Stimulated activated naive B cell treated with anti-CD40 and anti-IgM and Interleukin-4, amounts not matched to agents 10 μg/mL and 1 μg/mL and 100 μg/mL, for 72 hours (primary cell): ENCODE results near the gene CRYBG1.

Source experiments
- ATAC-seq, 2 donors: fragments of 150-1000 bp; cut with Tn5 transposase; replicated peaks; 2 replicates each; pipeline ENCODE4 v1.10.0; 2021; ENCODE audit warnings: moderate library complexity in 1 of 2
- DNase-seq: peaks from one replicate; pipeline ENCODE4 v3.0.0; 2021
- H3K27ac Mint-ChIP-seq: one replicate; pipeline ENCODE4 v1.8.0; 2022; ENCODE audit warnings: mild to moderate bottlenecking, mixed read lengths
- H3K27me3 Mint-ChIP-seq, 2 donors: one replicate each; pipeline ENCODE4 v1.8.0; 2022; ENCODE audit warnings: mixed read lengths in 2 of 2
- H3K36me3 Mint-ChIP-seq, 2 donors: one replicate each; pipeline ENCODE4 v1.8.0; 2022; ENCODE audit warnings: mixed read lengths in 2 of 2, mild to moderate bottlenecking in 1 of 2
- H3K4me1 Mint-ChIP-seq, 2 donors: one replicate each; pipeline ENCODE4 v1.8.0; 2022; ENCODE audit warnings: mixed read lengths in 2 of 2, mild to moderate bottlenecking in 1 of 2
- H3K4me3 Mint-ChIP-seq, 2 donors: one replicate each; pipeline ENCODE4 v1.8.0; 2022; ENCODE audit warnings: mild to moderate bottlenecking in 2 of 2, mixed read lengths in 2 of 2, moderate library complexity in 1 of 2
- H3K9me3 Mint-ChIP-seq, 2 donors: one replicate each; pipeline ENCODE4 v1.8.0; 2022; ENCODE audit warnings: mixed read lengths in 2 of 2, mild to moderate bottlenecking in 1 of 2

CRYBG1 gene, protein sequence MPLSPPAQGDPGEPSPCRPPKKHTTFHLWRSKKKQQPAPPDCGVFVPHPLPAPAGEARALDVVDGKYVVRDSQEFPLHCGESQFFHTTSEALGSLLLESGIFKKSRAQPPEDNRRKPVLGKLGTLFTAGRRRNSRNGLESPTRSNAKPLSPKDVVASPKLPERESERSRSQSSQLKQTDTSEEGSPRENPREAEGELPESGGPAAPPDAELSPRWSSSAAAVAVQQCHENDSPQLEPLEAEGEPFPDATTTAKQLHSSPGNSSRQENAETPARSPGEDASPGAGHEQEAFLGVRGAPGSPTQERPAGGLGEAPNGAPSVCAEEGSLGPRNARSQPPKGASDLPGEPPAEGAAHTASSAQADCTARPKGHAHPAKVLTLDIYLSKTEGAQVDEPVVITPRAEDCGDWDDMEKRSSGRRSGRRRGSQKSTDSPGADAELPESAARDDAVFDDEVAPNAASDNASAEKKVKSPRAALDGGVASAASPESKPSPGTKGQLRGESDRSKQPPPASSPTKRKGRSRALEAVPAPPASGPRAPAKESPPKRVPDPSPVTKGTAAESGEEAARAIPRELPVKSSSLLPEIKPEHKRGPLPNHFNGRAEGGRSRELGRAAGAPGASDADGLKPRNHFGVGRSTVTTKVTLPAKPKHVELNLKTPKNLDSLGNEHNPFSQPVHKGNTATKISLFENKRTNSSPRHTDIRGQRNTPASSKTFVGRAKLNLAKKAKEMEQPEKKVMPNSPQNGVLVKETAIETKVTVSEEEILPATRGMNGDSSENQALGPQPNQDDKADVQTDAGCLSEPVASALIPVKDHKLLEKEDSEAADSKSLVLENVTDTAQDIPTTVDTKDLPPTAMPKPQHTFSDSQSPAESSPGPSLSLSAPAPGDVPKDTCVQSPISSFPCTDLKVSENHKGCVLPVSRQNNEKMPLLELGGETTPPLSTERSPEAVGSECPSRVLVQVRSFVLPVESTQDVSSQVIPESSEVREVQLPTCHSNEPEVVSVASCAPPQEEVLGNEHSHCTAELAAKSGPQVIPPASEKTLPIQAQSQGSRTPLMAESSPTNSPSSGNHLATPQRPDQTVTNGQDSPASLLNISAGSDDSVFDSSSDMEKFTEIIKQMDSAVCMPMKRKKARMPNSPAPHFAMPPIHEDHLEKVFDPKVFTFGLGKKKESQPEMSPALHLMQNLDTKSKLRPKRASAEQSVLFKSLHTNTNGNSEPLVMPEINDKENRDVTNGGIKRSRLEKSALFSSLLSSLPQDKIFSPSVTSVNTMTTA (N-terminal part only)

DNA sequence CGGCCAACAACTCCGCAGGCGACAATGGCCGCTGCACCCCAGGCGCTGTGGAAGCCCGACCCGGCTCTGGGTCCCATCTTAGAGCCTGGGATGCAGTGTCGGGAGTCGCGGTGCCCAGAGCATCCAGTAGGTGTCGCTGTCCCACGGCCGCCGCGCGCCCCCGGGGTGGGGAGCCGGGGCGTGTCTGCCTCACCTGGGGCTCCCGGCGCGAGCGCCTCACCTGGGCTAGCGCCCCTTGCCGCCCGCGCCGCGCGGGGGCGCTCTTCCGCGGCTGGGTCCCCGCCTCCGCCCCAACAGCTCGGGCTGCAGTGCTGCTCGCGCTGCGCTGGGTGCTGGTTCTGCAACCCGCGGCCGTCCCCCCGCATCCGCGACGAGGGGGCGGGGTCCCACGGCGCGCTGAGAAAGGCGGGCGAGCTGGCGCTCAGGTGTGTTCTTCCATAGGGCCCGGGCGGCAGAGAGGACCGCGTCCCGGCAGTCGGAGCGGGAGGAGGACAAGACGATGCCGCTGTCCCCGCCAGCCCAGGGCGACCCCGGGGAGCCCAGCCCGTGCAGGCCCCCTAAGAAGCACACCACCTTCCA, at the start of gene CRYBG1:
TSS of gene CRYBG1 (plus strand) at position 308 of the 579 bp plus-strand sequence. CDS start at position 500, 192 bp downstream.
- ATAC-seq (peak; percentile 78 to 83), DNase-seq (peak; percentile 33)
- no peaks in the 10 kb centered on the region for H3K9me3 Mint-ChIP-seq
- peak within 1 kb of the TSS; percentile 87 for H3K4me3 Mint-ChIP-seq
- peaks cover 37 to 45% of the 10 kb centered on the region in 2 donors for H3K27me3 Mint-ChIP-seq
- H3K27ac Mint-ChIP-seq = peak within 1 kb of the TSS; percentile 83
- H3K36me3 Mint-ChIP-seq = no peaks in the 10 kb centered on the region
- H3K4me1 Mint-ChIP-seq = peaks cover 8 to 13% of the 10 kb centered on the region in 2 donors

DNA sequence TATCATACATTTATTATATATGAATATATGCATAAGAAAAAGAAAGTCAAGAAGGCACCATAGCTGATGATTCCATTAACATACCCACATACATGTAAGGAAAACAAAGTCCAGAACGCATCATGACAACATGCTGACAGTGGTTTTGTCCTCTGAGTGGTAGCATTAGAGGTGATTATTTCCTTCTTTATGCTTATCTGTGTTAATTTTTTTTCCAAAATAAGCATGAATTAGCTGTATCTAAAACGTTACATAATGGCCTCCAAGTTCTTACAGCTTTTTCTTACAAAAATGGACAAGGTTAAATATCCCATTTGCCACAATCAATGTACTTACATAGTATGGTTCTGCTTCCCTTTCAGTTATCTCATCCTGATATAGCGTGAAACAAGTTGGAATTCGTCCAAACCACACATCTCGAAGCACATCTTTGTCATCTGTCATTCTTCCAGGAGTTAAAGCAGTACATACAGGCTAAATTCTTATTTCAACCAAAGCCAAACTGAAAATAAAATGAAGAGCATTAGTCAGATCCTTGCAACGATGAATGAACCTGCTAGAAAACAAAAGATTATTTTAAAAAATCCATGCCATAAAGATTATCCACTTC, 44.6 kb upstream of the CRYBG1 start:
- Mint-ChIP-seq H3K4me3 (no peak overlapping the region), H3K27me3 (no peaks in the 10 kb centered on the region), H3K4me1 (peaks cover 35 to 50% of the 10 kb centered on the region in 2 donors), H3K9me3 (no peaks in the 10 kb centered on the region), H3K27ac (no peak overlapping the region), H3K36me3 (peaks cover 24 to 31% of the 10 kb centered on the region in 2 donors)
- ATAC-seq (no peak), DNase-seq (no peak)

DNA sequence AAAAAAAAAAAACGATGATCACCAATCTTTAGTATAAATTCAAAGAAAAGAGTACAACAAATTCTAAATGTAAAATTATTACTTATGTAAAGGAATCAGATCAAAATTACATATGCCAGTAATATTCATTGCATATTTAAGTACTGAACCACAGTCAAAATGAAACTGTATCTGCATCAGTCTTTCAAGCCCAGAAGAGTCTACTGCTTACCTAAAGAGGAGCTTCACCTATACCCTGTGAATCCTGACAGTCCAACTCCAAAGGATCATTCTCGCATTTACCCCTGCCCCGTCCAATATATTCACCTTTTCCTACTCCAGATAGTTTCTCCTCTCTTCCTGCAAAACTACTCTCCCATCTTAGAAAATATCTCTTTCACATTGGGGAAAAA, 44.1 kb upstream of the CRYBG1 start:
- Mint-ChIP-seq H3K36me3 (peaks cover 20 to 26% of the 10 kb centered on the region in 2 donors), H3K27me3 (no peaks in the 10 kb centered on the region), H3K9me3 (no peaks in the 10 kb centered on the region), H3K4me3 (no peak overlapping the region), H3K4me1 (peaks cover 32 to 53% of the 10 kb centered on the region in 2 donors), H3K27ac (peak overlapping the region; percentile 0)
- DNase-seq (no peak), ATAC-seq (peak in 1 of 2 donors; percentile 33)

DNA sequence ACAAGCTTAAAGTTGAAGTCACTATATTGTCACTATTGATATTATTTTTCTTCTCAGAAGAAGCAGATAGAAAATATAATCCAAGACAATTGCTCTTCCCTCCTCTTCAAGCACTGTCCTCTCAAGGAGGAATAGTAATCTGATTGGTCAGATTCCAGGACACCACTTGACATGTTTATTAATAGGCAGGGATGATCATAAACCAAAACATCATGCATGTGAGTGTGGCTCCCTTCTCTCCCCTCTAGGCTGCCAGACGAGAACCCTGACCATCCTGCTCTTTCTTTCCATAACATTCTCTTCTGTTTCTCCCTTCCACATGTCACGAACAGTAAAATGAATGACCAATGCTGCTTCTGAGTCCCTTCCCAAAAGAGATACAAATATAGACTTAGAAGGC, 42.5 kb upstream of the CRYBG1 start:
- no peaks in the 10 kb centered on the region for H3K27me3 Mint-ChIP-seq
- no peaks in the 10 kb centered on the region for H3K9me3 Mint-ChIP-seq
- no peak overlapping the region for H3K4me3 Mint-ChIP-seq
- H3K36me3 Mint-ChIP-seq = peaks cover 6 to 19% of the 10 kb centered on the region in 2 donors
- DNase-seq (no peak), ATAC-seq (no peak)
- H3K4me1 Mint-ChIP-seq = peaks cover 30 to 54% of the 10 kb centered on the region in 2 donors
- H3K27ac Mint-ChIP-seq = no peak overlapping the region

DNA sequence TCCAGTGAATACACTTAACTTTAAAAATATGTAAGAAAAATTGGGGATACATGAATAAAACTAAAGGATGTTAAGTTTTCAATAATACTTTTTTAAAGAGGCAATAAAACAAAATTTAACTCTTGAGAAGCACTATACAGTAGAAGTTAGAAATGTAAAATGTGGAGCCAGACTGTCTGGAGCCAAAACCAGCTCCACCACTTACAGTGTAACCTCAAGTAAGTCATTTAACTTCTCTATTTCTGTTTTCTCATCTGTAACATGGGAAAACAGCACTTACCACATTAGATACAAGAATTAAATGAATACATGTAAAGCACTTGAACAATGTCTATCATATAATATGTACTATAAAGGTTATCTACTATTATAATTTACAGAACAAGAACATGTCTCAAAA, 41.7 kb upstream of the CRYBG1 start:
- H3K4me1 Mint-ChIP-seq = peaks cover 33 to 58% of the 10 kb centered on the region in 2 donors

DNA sequence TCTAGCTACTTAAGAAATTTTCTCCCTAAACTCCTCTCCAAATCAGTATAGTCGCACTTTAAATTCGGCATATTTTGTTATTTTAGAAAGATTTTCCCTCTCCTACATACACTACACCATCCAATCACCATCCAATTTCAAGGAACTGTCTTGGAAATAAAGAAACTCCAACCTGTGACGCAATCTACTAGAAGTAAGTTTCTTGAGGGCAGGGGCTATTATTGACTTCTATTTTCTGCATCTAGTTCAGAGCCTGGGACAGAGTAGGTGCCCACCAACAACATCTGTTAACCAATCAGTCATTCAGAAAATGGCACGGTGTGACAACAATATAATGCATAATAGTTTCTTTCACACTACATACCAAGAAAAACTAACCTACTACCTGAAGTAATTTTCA, 38.6 kb upstream of the CRYBG1 start:
- Mint-ChIP-seq H3K27me3 (no peaks in the 10 kb centered on the region), H3K4me3 (no peak overlapping the region), H3K9me3 (no peaks in the 10 kb centered on the region), H3K27ac (no peak overlapping the region), H3K4me1 (peaks cover 34 to 57% of the 10 kb centered on the region in 2 donors), H3K36me3 (peaks cover 5 to 9% of the 10 kb centered on the region in 2 donors)
- DNase-seq = no peak
- no peak for ATAC-seq

More for the DNA sequence above, 41.7 kb upstream of the CRYBG1 start:
- DNase-seq (no peak), ATAC-seq (no peak)
- no peak overlapping the region for H3K27ac Mint-ChIP-seq
- no peak overlapping the region for H3K4me3 Mint-ChIP-seq
- peaks cover 6 to 15% of the 10 kb centered on the region in 2 donors for H3K36me3 Mint-ChIP-seq
- H3K9me3 Mint-ChIP-seq = no peaks in the 10 kb centered on the region
- no peaks in the 10 kb centered on the region for H3K27me3 Mint-ChIP-seq

DNA sequence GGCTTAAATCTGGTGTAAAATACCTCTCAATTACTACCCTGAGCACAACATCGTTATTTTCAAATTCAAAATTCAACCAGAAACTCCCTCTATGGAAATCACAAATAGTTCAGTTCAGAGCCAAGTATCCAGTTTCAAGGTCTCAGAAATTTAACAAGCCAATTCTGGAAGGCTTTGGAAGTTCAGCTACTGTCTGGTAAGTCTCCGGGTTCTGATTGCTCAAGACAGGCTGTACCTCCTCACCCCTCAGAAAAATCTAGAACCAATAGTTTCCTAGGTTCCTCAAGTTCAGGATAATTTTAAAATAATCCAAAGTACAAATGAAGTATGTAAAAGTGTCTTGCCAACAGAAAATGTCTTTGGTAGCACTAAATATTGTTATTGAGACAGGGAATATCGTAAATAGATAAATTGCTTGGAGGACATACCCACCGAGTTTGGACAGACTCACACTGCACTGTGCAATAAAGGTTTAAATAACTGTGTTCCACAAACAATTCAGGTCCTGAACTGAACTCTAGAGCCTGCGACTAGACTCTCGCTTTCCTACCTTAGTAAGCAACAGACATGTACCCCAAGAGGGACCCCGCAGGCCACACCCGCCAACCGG, 35.7 kb upstream of the CRYBG1 start:
- ATAC-seq = no peak
- H3K27me3 Mint-ChIP-seq = peaks cover 9 to 11% of the 10 kb centered on the region in 2 donors
- H3K27ac Mint-ChIP-seq = peak overlapping the region; percentile 99
- peaks cover 3 to 9% of the 10 kb centered on the region in 2 donors for H3K36me3 Mint-ChIP-seq
- peak overlapping the region; percentile 93 to 99 for H3K4me3 Mint-ChIP-seq
- no peaks in the 10 kb centered on the region for H3K9me3 Mint-ChIP-seq
- DNase-seq = no peak
- peaks cover 26 to 44% of the 10 kb centered on the region in 2 donors for H3K4me1 Mint-ChIP-seq

DNA sequence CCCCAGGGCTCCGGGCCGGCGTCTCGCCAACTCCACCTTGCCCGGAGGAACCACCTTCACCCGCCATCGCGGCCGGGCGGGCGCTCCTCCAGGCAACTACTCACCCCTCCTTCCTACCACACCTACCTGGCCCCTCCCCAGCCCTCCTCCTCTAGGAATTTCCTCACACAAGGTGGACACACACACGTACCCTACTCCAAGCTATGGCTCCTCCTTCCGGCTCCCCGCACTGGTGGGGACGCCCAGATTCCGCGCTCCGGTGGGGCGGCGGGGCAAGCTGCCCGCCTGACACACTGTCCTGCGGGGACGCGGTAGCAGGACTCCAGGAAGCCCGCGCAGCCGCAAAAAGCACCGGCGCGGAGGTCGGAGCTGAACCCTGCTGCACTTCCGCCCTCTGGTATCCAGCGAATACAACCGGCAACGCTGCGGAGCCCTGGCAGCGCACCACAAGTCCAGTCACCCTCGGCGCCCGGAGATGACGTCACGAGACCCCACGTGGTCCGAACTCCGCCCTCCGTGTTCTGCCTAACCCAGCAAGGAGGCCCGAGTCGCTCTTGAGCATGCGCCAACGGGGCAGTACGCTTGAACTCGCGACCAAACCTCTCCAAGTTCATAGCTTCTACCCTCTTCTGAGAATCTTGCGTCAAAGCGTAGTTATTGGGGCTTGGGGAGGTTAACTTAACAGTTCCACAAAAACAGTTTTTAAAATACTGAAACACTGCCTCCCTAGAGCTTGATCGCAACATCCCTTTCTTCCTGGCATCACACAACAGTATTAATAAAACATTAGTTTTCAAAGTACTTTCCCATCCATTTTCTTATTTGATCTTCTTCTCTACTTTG, 35.0 kb upstream of the CRYBG1 start, which contains the start of gene ATG5:
TSS of gene ATG5 (minus strand) at position 425 of the 843 bp plus-strand sequence. CDS start 9,552 bp downstream, outside the sequence.
- no peaks in the 10 kb centered on the region for H3K9me3 Mint-ChIP-seq
- peaks cover 24 to 38% of the 10 kb centered on the region in 2 donors for H3K4me1 Mint-ChIP-seq
- H3K27ac Mint-ChIP-seq = peak within 1 kb of the TSS; percentile 99
- peaks cover 13 to 16% of the 10 kb centered on the region in 2 donors for H3K27me3 Mint-ChIP-seq
- H3K36me3 Mint-ChIP-seq = peaks cover 3 to 9% of the 10 kb centered on the region in 2 donors
- DNase-seq (peak; percentile 100), ATAC-seq (peak; percentile 96)
- peak within 1 kb of the TSS; percentile 93 to 99 for H3K4me3 Mint-ChIP-seq

DNA sequence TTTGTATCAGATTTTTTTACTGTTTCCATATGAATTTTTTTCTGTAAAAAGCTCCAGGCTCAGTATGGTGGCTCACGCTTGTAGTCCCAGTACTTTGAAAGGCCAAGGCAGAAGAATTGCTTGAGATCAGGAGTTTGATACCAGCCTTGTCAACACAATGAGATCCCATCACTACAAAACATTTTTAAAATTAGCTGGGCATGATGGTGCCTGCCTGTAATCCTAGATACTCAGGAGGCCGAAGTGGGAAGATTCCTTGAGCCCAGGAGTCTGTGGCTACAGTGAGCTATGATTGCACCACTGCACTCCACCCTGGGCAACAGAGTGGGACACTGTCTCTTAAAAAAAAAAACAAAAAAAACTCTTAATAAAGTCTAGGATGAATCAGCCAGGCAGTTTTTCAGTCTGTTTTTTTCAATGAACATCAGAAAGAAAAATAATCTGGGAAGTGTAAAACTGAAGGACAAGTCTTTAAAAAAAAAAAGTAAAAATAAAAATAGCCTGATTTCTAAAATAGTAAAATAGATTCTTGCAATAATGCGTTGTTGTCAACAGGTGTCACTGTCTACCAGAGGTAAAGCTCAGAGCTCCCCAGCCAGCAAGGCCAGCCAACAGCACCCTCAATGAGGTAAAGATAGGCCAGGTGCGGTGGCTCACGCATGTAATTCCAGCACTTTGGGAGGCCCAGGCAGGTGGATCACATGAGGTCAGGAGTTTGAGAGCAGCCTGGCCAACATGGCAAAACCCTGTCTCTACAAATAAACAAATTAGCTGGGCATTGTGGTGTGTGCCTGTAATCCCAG, 25.7 kb upstream of the CRYBG1 start:
- ATAC-seq (peak; percentile 84 to 85), DNase-seq (peak; percentile 13)
- Mint-ChIP-seq H3K4me1 (peaks cover 7 to 8% of the 10 kb centered on the region in 2 donors), H3K36me3 (no peaks in the 10 kb centered on the region), H3K9me3 (no peaks in the 10 kb centered on the region), H3K4me3 (no peak overlapping the region), H3K27ac (no peak overlapping the region), H3K27me3 (peaks cover 12 to 33% of the 10 kb centered on the region in 2 donors)

DNA sequence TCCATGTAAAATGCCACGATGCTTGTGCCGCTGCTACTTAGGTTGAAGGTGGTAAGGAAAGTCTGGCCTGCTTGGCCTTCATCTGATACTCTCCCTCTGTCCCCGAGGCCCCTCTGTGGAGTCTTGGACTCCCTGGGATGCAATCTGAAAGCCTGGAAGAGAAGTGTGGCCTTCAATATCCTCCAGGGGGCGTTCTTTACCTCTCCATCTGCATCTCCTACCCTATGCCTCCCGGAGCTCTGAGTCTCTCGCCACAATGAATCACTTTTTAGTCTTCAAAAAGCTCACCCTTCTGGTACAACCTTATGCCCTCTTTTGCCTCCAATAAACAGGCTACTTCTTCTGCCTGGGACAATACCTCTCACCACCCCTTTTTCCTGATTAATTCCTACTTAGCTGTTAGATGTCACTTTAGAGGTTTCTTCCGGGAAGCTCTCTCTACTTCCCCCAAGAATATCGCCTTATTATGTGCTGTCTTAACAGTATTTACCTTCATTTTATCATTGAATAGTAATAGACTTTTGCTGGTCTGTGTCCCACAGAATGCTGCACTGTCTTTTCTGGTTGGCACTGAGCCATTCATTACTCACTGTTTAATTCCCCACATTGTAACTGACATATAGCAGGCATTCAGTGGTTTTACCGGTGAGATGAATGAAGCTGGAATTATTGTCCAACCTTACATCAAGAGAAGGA, 21.0 kb upstream of the CRYBG1 start:
- peaks cover 4 to 32% of the 10 kb centered on the region in 2 donors for H3K27me3 Mint-ChIP-seq
- no peaks in the 10 kb centered on the region for H3K9me3 Mint-ChIP-seq
- no peaks in the 10 kb centered on the region for H3K36me3 Mint-ChIP-seq
- H3K4me3 Mint-ChIP-seq = peak overlapping the region; percentile 19 to 33
- peak; percentile 15 for DNase-seq
- H3K4me1 Mint-ChIP-seq = peaks cover 7 to 8% of the 10 kb centered on the region in 2 donors
- ATAC-seq = peak; percentile 84 to 90
- no peak overlapping the region for H3K27ac Mint-ChIP-seq

DNA sequence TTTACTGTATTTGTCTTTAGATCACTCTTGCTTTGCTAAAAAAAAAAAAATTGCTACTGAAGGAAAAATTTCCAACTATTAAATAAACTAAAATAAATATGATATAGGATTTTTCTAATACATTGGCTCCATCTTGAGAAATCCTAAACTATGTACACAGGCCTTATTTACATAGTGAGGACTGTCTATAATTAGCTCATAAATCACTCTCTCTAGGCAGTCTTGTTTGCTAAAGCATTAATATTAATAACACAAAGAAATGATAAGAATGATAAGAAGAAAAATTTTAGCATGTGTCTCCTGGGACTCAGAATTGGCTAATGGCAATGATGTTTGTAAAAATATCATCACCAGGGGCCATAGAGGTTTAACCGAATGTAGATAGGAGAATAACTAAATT, 13.3 kb upstream of the CRYBG1 start:
- ATAC-seq = no peak
- no peak overlapping the region for H3K4me3 Mint-ChIP-seq
- no peak for DNase-seq
- H3K27me3 Mint-ChIP-seq = peaks cover 7 to 15% of the 10 kb centered on the region in 2 donors
- H3K9me3 Mint-ChIP-seq = peaks cover 1 to 2% of the 10 kb centered on the region in 2 donors
- no peaks in the 10 kb centered on the region for H3K4me1 Mint-ChIP-seq
- H3K36me3 Mint-ChIP-seq = peaks cover 0 to 2% of the 10 kb centered on the region in 2 donors
- H3K27ac Mint-ChIP-seq = no peak overlapping the region
